Sigmoid colon (tissue), 4 donors: ENCODE measurements around the gene PAOX.

Experiments
- POLR2A ChIP-seq, 2 donors: fragments of 450-650 bp; IDR thresholded peaks; one replicate each; pipeline ENCODE4 v1.6.1; 2016; ENCODE audit warnings: antibody characterized with exemption in 2 of 2, mild to moderate bottlenecking in 2 of 2, moderate library complexity in 2 of 2
- POLR2AphosphoS5 ChIP-seq, 4 donors: sonication (generic); formaldehyde crosslinking; IDR thresholded peaks; one replicate each; pipeline ENCODE4 v1.6.1; 2017; ENCODE audit warnings: antibody characterized with exemption in 4 of 4
- TF ChIP-seq, protein P1 (sequence below), 4 experiments: fragments of 450-650 bp in 3 of 4; fragments of 200-600 bp in 1 of 4; IDR thresholded peaks; one replicate each; pipeline ENCODE4 v1.5.1; 2016 to 2019; ENCODE audit warnings: antibody characterized with exemption in 4 of 4, mild to moderate bottlenecking in 3 of 4, moderate library complexity in 2 of 4

DNA sequence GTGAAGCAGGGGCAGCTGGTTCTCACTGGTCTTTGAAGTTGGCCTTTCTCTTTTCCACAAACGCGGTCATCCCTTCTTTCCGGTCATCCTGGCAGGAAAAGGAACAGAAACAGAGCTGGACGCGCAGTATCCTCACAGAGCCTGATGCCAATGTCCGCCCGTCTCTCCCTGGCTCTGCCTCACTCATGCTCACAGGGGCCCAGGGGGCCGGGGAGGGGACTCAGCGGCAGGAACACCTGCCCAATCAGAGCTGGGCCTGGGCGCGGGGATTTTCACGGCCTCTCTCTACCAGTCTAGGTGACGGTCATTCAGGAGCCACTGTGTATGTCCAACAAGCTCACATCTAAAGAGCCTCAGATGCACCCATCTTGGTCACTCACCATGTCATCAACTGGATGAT, 16.2 kb upstream of the PAOX start:
- TF ChIP-seq, protein P1, sequence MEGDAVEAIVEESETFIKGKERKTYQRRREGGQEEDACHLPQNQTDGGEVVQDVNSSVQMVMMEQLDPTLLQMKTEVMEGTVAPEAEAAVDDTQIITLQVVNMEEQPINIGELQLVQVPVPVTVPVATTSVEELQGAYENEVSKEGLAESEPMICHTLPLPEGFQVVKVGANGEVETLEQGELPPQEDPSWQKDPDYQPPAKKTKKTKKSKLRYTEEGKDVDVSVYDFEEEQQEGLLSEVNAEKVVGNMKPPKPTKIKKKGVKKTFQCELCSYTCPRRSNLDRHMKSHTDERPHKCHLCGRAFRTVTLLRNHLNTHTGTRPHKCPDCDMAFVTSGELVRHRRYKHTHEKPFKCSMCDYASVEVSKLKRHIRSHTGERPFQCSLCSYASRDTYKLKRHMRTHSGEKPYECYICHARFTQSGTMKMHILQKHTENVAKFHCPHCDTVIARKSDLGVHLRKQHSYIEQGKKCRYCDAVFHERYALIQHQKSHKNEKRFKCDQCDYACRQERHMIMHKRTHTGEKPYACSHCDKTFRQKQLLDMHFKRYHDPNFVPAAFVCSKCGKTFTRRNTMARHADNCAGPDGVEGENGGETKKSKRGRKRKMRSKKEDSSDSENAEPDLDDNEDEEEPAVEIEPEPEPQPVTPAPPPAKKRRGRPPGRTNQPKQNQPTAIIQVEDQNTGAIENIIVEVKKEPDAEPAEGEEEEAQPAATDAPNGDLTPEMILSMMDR (IDR thresholded peaks at IDR 0.05), result no peak
- TF ChIP-seq POLR2A (IDR thresholded peaks at IDR 0.05) (no peak), POLR2AphosphoS5 (IDR thresholded peaks at IDR 0.05) (no peak)
